ENCODE measurements around the gene MAGEB10. TPM values are rescaled to one million over a fixed set of nuclear protein-coding genes. Genes with fewer than 3 reads are reported as not detected.

Gene MAGEB10
- polyA plus RNA-seq, result not detected in 2 replicates

GRCh38 chrX:27807690-27808089 is at the start of gene MAGEB10:
MAGEB10 (plus strand) TSS chrX:27807990; CDS start chrX:27821307, 13,317 bp downstream.

Other genes with a start within 250 kb of the MAGEB10 start
- gene DCAF8L2, start 217.6 kb upstream of the MAGEB10 start, polyA plus RNA-seq, result not detected in 2 replicates
- gene DCAF8L1, start 173.5 kb downstream of the MAGEB10 start, polyA plus RNA-seq, result not detected in 2 replicates